PC-3 (cell line): ENCODE results near the gene RHOG. TPM values are rescaled to one million over a fixed set of nuclear protein-coding genes. Genes with fewer than 3 reads are reported as not detected.

ENCODE experiments used
- ATAC-seq: fragments of 200-7000 bp; cut with Tn5 transposase; 2 replicates; pipeline ENCODE4 v1.9.1; 2020; ENCODE audit warnings: mild to moderate bottlenecking, moderate library complexity
- BruUV-seq: library from RNA; stranded (reverse); fragments of 400-500 nt; replicated peaks from 2 replicates; lab custom pipeline; 2021; lab: Mats Ljungman, UMichigan
- CTCF ChIA-PET: fragments of 300-600 bp; sonication (Branson Sonifier 250); formaldehyde crosslinking; loops from one replicate; lab custom pipeline; 2022; ENCODE audit warnings: antibody characterized with exemption; lab: Charles Lee
- POLR2A ChIA-PET: fragments of 300-600 bp; sonication (Branson Sonifier 250); formaldehyde crosslinking; loops from one replicate; lab custom pipeline; 2022; ENCODE audit warnings: antibody characterized with exemption; ENCODE audit not compliant: unreplicated experiment; lab: Charles Lee
- DNase-seq: peaks from one replicate; pipeline ENCODE4 v3.0.0-alpha.2; 2015
- H2AFZ ChIP-seq: fragments of 300-600 bp; sonication (generic); 2 replicates; pipeline ENCODE4 v1.6.0; 2016; ENCODE audit warnings: antibody characterized with exemption, low read length
- H3F3A ChIP-seq: fragments of 300-600 bp; sonication (generic); one replicate; pipeline ENCODE4 v1.6.0; 2017; ENCODE audit warnings: antibody characterized with exemption, low read length, control low read depth, mild to moderate bottlenecking; ENCODE audit not compliant: unreplicated experiment
- H3K27ac ChIP-seq: fragments of 300-600 bp; sonication (generic); 2 replicates; pipeline ENCODE4 v1.5.1; 2016; ENCODE audit warnings: mild to moderate bottlenecking, low read length
- H3K27me3 ChIP-seq: fragments of 300-600 bp; sonication (generic); 2 replicates; pipeline ENCODE4 v1.6.1; 2016; ENCODE audit warnings: low read length, mixed read lengths
- H3K36me3 ChIP-seq: fragments of 300-600 bp; sonication (generic); 2 replicates; pipeline ENCODE4 v1.6.1; 2016; ENCODE audit warnings: low read depth, mixed run types, low read length, mixed read lengths
- H3K4me1 ChIP-seq: fragments of 300-600 bp; sonication (generic); 2 replicates; pipeline ENCODE4 v1.5.1; 2016; ENCODE audit warnings: low read length; ENCODE audit not compliant: insufficient read depth
- H3K4me2 ChIP-seq: fragments of 300-600 bp; sonication (generic); 2 replicates; pipeline ENCODE4 v1.6.0; 2016; ENCODE audit warnings: low read length
- H3K4me3 ChIP-seq: fragments of 300-600 bp; sonication (generic); 2 replicates; pipeline ENCODE4 v1.5.1; 2016; ENCODE audit warnings: mild to moderate bottlenecking, low read length, mixed read lengths
- H3K79me2 ChIP-seq: fragments of 300-600 bp; sonication (generic); 2 replicates; pipeline ENCODE4 v1.6.1; 2017; ENCODE audit warnings: low read length, mixed read lengths
- H3K9ac ChIP-seq: fragments of 300-600 bp; sonication (generic); 2 replicates; pipeline ENCODE4 v1.6.0; 2016; ENCODE audit warnings: mild to moderate bottlenecking, low read length
- H3K9me2 ChIP-seq: fragments of 300-600 bp; sonication (generic); replicated peaks from 2 replicates; pipeline ENCODE4 v1.6.1; 2016; ENCODE audit warnings: mixed run types, low read length, mixed read lengths
- H3K9me3 ChIP-seq: fragments of 300-600 bp; sonication (generic); 2 replicates; pipeline ENCODE4 v1.6.1; 2016; ENCODE audit warnings: low read length, mixed read lengths
- H4K20me1 ChIP-seq: fragments of 300-600 bp; sonication (generic); 2 replicates; pipeline ENCODE4 v1.6.1; 2016; ENCODE audit warnings: low read length, mixed read lengths
- EZH2 ChIP-seq: fragments of 300-600 bp; sonication (generic); IDR thresholded peaks from one replicate; pipeline ENCODE4 v1.6.1; 2017; ENCODE audit warnings: antibody characterized with exemption, mild to moderate bottlenecking, low read length; ENCODE audit not compliant: unreplicated experiment
- EZH2phosphoT487 ChIP-seq: fragments of 300-600 bp; sonication (generic); IDR thresholded peaks from 2 replicates; pipeline ENCODE4 v1.6.1; 2018; ENCODE audit warnings: mild to moderate bottlenecking, antibody characterized with exemption, low read length, borderline replicate concordance
- intact Hi-C: fragments of 100-400 bp; cut with micrococcal nuclease; formaldehyde crosslinking; loops from 2 replicates; pipeline ENCODE4 v1.9.0; 2023
- total RNA-seq: library from RNA; depleted of rRNA; stranded (reverse); fragments of >200 nt; gene quantifications from 2 replicates; pipeline ENCODE4 v1.2.3, GENCODE V29; 2014
- TF ChIP-seq, protein P1 (sequence below): fragments of 300-600 bp; sonication (generic); conservative IDR thresholded peaks from 2 replicates; pipeline ENCODE4 v1.5.1; 2017; ENCODE audit warnings: antibody characterized with exemption, low read depth, mild to moderate bottlenecking, low read length

Gene RHOG
- total RNA-seq, 1 experiment from 2014 or later: 31.2 TPM

DNA sequence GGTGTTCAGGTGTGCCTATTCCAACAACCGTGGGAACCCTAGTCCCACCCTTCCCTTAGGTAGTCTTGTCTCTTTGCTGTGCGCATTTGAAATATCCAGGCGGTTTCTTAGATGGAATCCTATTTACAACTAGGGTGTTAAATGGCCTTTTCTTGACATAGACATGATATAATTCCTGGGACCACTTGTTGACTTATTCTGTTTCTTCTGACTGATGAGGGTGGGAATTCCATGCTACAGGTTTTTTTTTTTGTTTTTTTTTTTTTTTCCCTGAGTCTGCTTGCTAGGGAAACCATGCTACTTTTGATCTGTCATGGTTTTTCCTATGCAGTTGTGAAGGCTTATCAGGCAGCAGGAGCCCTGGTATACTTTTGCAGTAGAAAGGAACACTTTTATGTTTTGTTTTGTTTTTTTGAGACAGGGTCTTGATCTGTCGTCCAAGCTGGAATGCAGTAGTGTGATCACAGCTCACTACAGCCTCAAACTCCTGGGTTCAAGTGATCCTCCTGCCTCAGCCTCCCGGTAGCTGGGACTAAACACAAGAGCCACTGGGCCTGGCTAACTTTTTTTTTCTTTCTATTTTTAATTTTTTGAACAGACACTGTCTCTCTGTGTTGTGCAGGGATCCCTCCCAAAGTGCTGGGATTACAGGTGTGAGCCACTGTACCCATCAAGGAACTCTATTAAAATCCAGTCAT, 16.2 kb upstream of the RHOG start:
- Histone ChIP-seq H3K4me2 (peak overlapping the region; percentile 97), H3K27me3 (no peaks in the 10 kb centered on the region), H3K36me3 (no peaks in the 10 kb centered on the region), H3K4me1 (peaks cover 31% of the 10 kb centered on the region), H3K4me3 (peak overlapping the region; percentile 93), H3K9me3 (no peaks in the 10 kb centered on the region), H3F3A (no peaks in the 10 kb centered on the region), H2AFZ (peak overlapping the region; percentile 95; the same call in 1 of the 2 replicates), H4K20me1 (no peaks in the 10 kb centered on the region), H3K27ac (no peak overlapping the region), H3K79me2 (peaks cover 62% of the 10 kb centered on the region), H3K9me2 (no peaks in the 10 kb centered on the region), H3K9ac (no peak overlapping the region)
- intact Hi-C loops: loop anchor here (10.0 kb wide), 1 partner anchor 48 kb away; no protein-coding TSS in a partner anchor
- BruUV-seq: no TSS peak
- POLR2A ChIA-PET: no interaction called here
- ATAC-seq (no peak), DNase-seq (no peak)
- CTCF ChIA-PET: interaction anchor here (2.8 kb wide), 1 partner anchor 215 kb away, joined by 27 read pairs; no protein-coding TSS in a partner anchor
- TF ChIP-seq EZH2 (no peak), EZH2phosphoT487 (no peak)
- TF ChIP-seq, protein P1, sequence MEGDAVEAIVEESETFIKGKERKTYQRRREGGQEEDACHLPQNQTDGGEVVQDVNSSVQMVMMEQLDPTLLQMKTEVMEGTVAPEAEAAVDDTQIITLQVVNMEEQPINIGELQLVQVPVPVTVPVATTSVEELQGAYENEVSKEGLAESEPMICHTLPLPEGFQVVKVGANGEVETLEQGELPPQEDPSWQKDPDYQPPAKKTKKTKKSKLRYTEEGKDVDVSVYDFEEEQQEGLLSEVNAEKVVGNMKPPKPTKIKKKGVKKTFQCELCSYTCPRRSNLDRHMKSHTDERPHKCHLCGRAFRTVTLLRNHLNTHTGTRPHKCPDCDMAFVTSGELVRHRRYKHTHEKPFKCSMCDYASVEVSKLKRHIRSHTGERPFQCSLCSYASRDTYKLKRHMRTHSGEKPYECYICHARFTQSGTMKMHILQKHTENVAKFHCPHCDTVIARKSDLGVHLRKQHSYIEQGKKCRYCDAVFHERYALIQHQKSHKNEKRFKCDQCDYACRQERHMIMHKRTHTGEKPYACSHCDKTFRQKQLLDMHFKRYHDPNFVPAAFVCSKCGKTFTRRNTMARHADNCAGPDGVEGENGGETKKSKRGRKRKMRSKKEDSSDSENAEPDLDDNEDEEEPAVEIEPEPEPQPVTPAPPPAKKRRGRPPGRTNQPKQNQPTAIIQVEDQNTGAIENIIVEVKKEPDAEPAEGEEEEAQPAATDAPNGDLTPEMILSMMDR: no peak

DNA sequence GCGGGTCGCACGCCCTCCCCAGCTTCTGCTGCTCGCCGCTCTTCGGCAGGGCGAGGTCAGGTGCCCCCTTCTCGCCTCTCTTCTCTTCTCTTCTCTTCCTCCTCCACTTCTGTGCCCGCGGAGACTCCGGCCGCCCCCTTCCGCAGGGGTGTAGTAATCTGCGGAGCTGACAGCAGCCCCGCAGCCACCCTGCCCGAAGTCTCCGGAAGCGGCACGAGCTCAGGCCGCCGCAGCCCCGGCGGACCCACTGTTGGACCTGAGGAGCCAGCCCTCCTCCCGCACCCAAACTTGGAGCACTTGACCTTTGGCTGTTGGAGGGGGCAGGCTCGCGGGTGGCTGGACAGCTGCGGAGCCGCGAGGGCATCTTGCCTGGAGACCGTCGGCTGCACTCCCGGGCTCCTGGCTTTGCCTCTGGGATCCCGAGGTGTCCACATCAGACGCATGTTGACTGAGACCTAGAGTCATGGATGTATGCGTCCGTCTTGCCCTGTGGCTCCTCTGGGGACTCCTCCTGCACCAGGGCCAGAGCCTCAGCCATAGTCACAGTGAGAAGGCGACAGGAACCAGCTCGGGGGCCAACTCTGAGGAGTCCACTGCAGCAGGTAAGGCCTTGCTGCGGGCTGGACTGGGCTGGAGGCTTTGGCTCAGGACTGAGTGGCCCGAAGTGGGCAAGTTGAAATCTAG, 15.2 kb upstream of the RHOG start:
- intact Hi-C loops: loop anchor here (1.0 to 10.0 kb wide), 3 partner anchors 15 to 103 kb away; no protein-coding TSS in a partner anchor
- Histone ChIP-seq H3K9me2 (no peaks in the 10 kb centered on the region), H3K4me2 (peak overlapping the region; percentile 97), H3K36me3 (no peaks in the 10 kb centered on the region), H3K4me3 (peak overlapping the region; percentile 93), H3F3A (no peaks in the 10 kb centered on the region), H3K9me3 (no peaks in the 10 kb centered on the region), H2AFZ (peak overlapping the region; percentile 95), H3K79me2 (peaks cover 53% of the 10 kb centered on the region), H3K27ac (no peak overlapping the region), H3K4me1 (peaks cover 31% of the 10 kb centered on the region), H3K27me3 (no peaks in the 10 kb centered on the region), H4K20me1 (no peaks in the 10 kb centered on the region), H3K9ac (peak overlapping the region; percentile 72)
- ChIA-PET POLR2A (no interaction called here), CTCF (interaction anchor here (1.0 to 2.8 kb wide), 6 partner anchors 14 to 216 kb away, joined by 6 to 27 read pairs (median 9); no protein-coding TSS in a partner anchor)
- BruUV-seq: no TSS peak
- peak; percentile 23 for ATAC-seq
- DNase-seq: peak; percentile 23
- no peak for TF ChIP-seq EZH2
- TF ChIP-seq EZH2phosphoT487: no peak
- TF ChIP-seq, protein P1: no peak
